GM12874 (cell line): ENCODE results near the gene EXD2.

ENCODE experiments used
- TF ChIP-seq, protein P1 (sequence below): IDR thresholded peaks from 2 replicates; pipeline ENCODE4 v1.5.1; 2011; ENCODE audit warnings: low read depth, mild to moderate bottlenecking, control low read depth, low read length, moderate library complexity; ENCODE audit not compliant: insufficient read depth

Gene EXD2

DNA sequence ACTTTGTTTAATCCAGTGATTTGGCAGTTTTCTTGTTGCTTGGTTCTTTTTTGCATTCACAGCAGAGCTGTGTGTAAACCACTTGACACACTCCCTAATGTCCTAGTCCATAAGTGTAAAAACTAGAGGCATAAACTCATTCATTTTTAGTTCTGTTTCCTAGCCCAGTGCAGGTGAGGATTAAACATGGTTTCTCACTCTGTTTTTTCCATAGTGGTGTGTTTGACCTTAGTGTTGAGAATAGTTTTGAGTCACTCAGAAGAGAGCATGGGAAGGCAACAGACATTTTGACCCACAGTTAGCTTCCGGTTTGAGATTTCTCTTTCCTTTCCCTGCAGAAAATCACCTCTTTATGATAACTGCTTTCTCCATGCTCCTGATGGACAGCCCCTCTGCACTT lies 44.4 kb downstream of the EXD2 start:
- TF ChIP-seq, protein P1, sequence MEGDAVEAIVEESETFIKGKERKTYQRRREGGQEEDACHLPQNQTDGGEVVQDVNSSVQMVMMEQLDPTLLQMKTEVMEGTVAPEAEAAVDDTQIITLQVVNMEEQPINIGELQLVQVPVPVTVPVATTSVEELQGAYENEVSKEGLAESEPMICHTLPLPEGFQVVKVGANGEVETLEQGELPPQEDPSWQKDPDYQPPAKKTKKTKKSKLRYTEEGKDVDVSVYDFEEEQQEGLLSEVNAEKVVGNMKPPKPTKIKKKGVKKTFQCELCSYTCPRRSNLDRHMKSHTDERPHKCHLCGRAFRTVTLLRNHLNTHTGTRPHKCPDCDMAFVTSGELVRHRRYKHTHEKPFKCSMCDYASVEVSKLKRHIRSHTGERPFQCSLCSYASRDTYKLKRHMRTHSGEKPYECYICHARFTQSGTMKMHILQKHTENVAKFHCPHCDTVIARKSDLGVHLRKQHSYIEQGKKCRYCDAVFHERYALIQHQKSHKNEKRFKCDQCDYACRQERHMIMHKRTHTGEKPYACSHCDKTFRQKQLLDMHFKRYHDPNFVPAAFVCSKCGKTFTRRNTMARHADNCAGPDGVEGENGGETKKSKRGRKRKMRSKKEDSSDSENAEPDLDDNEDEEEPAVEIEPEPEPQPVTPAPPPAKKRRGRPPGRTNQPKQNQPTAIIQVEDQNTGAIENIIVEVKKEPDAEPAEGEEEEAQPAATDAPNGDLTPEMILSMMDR: no peak

DNA sequence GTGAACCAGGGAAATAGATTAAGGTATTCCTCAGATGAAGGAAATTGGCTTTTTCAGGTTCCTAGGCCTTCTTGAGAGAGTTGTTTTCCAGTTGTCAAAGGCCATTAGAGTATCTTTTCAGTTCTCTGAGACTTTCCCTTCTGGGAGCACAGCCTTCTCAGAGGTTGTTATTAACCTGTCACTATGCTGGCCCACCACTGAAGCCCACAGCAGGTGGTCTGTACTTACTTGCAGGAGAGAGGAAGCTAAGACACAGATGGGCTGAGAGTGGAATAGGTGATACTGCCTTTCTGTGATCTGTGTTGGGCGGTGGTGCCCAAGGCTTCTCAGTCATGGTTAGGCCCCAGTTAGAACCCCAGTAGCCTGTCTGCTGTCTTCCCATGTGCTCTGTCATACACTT lies 45.8 kb downstream of the EXD2 start:
- TF ChIP-seq, protein P1: no peak

DNA sequence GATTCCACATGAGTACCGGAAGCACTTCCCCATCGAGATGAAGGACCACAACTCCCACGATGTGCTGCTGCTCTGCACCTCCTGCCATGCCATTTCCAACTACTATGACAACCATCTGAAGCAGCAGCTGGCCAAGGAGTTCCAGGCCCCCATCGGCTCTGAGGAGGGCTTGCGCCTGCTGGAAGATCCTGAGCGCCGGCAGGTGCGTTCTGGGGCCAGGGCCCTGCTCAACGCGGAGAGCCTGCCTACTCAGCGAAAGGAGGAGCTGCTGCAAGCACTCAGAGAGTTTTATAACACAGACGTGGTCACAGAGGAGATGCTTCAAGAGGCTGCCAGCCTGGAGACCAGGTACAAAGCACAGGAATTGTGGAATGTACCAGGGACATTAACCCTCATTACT lies 46.3 kb downstream of the EXD2 start:
- TF ChIP-seq, protein P1: no peak

DNA sequence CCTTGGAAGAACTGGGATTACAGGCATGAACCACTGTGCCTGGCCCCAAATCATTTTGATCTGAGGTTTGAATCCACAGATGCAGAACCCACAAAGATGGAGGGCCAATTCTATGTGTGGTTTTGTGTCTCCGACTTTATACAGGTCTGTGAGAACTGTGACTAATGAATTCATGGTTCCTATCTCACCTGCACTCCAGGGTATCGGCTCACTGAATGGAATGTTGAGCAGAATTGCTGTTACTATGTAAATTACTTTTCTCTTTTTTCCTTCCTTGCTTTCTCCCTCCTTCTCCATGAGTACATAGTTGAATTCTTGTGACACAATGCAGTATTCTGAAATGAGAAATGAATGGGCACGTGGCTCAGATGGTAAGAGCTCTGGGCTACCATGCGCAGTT lies 47.6 kb downstream of the EXD2 start:
- TF ChIP-seq, protein P1: no peak

DNA sequence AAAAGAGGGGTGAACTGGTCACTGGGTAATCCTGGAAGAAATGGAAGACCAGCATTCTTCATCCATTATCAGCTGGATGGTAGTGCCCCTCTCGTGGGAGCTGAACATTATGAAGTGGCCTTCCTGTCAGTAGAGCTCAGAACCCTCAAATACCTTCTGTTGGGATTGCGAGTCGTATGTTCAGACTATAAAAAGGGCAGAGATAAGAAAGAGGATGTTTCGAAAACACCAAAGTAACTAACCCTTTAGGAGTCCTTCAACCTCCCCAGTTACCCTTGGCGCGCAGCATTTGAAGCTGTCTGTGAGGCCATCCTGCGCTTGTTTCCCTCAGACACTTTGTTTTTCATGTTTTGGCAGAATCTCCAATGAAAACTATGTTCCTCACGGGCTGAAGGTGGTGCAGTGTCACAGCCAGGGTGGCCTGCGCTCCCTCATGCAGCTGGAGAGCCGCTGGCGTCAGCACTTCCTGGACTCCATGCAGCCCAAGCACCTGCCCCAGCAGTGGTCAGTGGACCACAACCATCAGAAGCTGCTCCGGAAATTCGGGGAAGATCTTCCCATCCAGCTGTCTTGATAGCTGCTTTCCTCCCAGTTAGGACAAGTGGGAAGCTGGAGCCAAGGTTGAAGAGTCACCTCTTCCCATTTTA lies 49.4 kb downstream of the EXD2 start:
- TF ChIP-seq, protein P1: no peak

DNA sequence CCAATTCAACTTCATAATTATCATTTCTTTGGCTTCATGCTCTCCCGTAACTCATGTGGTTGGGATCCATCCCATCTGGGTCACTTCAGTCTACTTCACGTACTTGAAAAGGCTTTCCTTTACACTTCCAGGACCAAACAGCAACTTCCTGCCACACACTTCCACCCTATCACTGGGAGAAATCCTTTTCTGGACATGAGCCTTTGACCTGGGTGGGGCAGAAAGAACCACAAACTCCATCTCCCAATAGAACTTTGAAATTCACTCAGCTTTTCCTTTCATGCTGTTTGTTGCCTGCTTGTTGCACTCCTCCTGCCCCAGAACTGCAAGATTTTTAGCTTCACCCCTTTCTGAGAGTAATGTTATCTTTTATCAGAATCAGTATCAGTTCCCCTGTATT lies 50.3 kb downstream of the EXD2 start:
- TF ChIP-seq, protein P1: no peak

DNA sequence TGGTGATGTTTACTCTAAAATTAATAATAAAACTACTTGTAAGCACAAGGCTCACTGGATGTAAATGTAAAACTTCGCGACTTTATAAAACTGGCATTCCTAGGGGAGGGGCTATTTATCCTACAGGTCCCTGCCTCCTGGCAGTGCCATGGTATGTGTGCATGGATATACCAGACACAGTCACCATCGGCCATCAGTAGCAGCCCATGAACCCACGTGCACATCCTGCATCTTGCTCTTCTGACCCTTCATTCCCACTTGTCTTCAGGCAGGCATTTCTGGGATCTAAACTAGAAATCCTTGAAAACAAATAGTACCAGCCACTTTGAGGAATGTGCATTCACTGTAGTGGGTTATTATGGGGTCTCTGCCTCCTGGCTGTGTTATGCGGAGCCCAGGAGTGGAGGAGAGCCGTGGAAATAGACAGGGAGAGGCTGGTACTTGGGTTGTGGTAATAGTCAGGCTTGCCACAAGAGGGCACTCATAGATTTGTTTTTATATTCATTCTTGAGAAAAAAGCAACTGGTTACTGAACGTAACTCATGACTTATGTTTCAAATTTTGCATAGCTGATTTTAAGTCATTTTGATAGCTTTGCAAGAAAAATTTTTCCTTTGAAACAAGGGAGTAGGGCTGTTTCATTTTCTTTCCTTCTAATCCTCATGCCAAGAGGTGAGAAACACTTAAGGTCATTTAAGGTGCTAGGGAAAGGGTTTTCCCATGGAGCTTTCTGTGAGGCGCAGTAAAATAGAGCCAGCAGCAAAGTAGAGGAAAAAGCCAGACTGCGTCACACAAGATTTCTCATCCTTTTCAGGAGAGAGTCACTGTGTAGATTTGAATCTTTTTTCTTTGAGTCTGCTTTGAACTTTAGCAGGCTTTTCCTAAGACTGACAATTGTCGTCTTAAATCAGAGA lies 51.3 kb downstream of the EXD2 start:
- TF ChIP-seq, protein P1: peak; percentile 51; the same call in 1 of the 2 replicates
